GM21423 (cell line): ENCODE results near the gene PMEPA1.

Experiments used
- ATAC-seq: cut with Tn5 transposase; IDR thresholded peaks from one replicate; pipeline ENCODE4 v1.9.1; 2021; ENCODE audit warnings: mild to moderate bottlenecking, moderate library complexity; ENCODE audit not compliant: unreplicated experiment

Gene PMEPA1

DNA sequence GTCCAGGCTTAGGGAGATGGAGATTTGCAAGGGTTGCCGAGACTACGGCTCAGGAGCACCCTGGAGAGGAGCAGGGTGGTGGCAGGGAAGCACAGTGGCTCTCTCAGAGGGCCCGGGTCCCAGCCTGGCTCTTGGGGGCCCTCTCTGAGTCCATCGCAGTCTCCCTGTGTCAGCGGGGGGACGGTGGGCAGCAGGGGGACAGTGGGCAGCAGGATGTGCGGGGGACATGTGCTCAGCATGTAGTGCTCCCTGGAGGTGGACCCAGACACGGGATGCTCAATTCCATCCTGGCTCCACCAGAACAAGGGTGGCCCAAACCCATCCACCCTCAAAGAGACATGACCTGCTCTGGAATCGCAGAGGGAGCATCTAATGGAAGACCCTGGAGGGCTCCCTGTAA, 46.6 kb downstream of the PMEPA1 start:
- no peak for ATAC-seq

DNA sequence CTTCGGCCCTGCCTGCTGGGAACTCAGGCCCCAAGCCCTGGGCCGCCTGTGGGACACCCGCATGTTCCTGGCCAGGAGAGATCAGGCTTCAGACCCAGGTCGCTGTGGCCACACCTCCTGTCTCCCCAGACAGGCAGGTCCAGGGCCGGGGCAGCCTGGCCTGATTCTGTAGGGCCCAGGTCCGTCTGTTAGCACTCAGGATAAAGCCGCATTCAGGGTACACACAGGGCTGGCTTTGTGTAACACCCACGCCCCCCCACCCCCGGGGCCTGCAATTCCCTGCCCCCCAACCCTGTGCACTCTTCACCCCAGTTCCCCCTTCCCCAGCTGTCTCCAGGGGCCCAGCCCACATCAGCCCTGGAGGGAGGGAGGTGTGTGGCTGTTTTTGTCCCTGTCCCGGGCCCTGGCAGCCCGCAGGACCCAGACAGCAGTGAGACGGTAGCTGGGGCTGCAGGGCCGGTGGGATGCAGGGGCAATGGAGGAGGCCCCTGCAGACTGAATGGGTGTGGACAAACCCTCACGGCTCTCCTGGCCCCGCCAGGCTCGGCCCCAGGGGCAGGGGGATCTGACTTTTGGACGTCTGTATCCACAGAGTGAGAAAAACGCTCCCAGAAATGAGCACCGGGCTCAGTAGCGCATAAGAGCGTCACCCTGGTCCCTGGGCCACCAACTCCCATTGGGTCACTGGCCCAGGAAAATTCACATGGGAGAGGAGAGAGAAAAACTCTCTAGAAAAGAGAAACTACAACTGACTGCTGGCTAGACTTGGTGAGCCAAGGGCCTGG, 47.2 kb downstream of the PMEPA1 start:
- ATAC-seq, result no peak

GRCh38 chr20:57661746-57662455, 47.9 kb downstream of the PMEPA1 start:
- no peak for ATAC-seq

DNA sequence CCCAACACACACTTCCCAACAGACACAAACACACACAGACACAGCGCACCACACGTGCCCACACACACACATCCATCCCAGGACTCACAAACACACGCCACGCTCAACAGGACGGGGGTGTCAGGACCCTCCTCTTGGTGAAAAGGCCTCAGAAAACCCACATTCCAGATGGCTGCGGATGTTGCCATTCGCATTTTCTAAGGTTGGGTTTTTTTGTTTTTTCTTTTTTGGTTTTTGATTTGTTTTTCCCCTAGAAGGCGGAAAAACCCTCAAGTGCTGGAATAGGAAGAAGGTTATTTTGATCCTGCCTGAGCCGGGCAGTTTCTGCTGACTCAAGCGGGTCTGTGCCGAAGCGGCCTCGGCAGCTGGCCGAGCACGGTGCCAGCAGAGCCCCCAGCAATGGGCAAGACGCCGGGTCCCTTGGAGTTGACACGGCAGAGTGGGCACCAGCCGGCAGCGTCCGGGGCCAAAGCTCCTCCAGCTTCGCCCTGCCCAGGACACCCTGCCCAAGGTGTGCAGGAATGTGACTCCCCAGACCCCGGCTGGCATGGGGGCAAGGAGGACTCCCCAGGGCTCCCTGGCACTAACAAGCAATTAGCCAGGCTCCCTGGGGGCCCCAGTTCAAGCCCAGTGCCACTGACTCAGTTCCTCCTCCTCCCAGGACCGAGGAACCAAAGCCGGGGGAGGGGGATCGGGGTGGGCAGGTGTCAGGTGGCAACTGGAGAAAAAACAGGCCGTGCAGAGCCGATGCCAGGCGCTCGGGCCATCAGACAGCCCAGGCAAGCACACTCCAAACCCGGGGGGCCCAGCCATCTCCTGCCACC, 48.7 kb downstream of the PMEPA1 start:
- ATAC-seq, result no peak

- no peak for ATAC-seq
Measured at GRCh38 chr20:57660181-57660921, 49.5 kb downstream of the PMEPA1 start.

- no peak for ATAC-seq
Measured at GRCh38 chr20:57659517-57660180, 50.2 kb downstream of the PMEPA1 start.

DNA sequence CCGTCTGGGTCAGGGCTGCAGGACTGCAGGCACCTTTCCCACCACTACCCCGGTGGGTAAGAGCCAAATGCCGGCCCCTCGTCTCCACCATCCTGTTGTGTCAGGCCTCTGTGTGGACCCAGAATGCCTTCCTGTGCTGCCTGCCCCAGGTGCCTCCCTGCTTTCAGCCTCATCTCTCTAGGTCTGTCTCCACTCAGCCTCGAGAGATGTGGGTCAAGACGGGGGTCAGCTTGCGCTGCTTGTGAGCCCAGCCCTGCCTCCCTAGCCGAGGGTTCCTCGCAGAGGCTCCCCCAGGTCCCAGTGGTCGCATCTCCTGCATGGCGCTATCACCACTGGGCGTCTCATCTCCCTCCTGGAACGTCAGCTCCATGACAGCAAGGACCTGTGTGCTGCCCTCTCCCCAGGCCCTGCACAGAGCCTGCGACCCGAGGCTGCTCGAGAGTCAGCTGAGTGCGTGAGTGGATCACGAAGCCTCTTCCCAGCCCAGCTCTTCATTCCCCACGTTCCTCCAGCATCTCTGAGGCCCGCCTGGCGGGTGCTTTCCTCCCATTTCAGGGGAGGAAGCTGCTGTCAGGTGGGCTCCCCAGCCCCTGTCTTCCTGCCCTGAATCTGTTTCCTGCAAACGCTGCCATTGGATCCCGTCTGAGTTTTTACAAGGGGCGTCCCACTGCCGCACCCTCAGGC, 50.8 kb downstream of the PMEPA1 start:
- ATAC-seq, result no peak

- no peak for ATAC-seq
Measured at GRCh38 chr20:57658447-57658832, 51.4 kb downstream of the PMEPA1 start.

DNA sequence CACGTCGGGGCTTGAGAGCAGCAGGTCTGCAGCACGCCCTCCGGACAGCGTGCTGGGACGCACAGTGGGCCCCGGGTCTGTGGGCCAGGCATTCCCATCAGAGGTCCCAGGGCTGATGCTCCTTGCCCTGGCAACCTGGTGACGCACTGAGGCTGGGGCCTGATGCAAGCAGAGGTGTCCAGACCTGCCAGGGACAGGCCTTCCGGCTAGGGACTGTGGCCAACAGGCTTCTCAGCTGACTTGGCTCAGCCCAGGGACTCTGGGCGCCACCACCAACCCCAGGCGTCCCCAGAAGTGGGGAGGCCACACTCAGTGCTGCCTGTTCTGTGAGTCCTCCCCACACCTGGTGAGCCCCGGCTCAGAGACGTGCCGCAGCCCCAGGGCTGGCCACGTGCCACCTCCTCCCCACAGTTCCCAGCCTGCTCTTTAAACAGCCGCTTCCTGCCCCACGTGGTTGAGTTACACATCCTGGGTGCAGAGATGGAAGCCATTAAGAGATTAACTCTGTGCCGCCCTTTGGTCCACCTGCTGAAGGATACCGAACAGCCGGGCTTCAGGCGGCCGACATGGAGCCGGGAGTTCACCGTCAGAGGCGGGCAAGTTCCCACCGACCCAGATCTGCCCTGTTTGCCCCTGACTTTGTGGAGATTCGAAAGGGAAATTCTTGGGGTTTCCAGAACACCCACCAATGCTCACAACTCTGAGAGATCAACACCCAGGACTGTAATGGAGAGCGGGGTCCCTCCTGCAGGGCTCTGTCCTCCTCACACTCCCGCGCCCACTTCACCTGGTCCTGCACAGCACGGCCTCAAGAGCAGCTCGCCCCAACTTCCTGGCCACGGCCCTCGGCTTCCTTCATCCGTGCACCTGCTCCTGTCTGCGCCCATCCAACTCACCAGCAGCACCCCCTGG, 52.0 kb downstream of the PMEPA1 start:
- no peak for ATAC-seq

- ATAC-seq, result no peak
Measured at GRCh38 chr20:57656821-57657534, 52.8 kb downstream of the PMEPA1 start.

GRCh38 chr20:57656252-57656820, 53.5 kb downstream of the PMEPA1 start:
- ATAC-seq, result no peak

GRCh38 chr20:57655809-57656155, 54.0 kb downstream of the PMEPA1 start:
- no peak for ATAC-seq

DNA sequence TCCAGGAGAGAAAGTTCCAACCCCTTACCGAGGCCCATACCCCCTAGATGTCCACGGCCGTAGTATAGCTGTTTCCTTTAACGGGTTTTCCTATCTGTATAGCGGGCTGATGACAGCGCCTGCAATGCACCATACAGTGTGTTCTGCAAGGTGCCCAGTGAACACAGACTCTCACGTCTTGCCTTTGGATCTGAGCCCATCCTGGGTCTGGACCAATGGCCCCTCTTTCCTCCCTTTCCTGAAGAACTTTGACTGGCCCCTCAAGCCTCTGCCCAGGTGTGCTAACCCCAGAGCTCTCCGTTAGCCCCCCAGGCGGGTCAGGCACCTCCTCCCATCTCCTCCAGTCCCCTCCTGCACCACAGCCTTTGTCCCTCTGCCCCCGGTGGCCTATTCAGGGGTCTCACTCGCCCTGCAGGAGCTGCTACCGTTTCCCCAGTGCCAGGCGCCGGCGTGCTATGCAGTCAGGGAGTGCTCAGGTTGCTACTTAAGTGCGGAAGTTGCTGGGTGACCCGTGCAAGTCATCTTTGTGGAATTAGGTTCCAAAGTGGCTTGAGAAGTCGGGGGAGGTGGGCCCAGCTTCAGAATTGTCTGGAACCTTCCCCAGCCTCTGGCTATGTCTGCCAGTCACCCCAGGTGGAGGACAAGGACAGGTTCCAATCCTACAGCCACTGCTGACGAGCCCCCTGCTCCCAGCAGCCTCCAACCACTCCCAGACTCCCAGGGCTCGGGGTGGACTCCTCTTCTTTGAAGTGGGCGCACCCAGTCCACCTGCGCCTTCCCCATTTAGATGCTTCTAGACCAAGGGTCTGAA, 54.6 kb downstream of the PMEPA1 start:
- ATAC-seq, result no peak

DNA sequence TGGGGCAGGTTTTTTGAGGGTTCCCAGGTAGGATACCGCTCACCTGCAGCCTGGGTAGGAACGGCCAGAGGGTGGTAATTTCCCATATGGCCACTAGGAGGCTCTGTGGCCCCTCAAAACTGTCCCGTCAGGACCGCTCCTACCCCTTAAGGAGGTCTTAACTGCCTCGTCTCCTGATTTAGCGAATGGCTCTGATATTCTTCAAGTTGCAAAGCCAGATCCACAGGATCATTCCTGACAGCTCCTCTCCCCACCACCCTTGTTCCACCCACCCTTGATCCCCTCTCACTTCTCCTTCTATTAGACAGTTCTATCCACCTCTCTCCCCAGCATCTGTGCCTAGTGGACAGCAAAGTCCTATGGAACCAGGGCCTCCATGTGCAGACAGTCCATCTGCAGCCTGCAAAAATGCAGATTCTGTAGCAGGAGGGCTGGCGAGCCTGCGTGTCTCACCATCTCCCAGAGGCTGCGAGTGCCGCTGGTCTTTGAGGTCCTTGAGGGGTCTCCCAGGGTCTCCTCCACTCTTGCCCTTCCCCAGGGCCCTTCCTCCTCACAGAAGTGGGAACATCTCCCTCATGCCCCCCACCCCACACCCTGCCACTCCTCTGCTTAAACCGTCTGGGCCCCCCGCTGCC, 55.3 kb downstream of the PMEPA1 start:
- ATAC-seq, result peak; percentile 76

- ATAC-seq, result no peak
Measured at GRCh38 chr20:57653910-57654309, 55.9 kb downstream of the PMEPA1 start.

- no peak for ATAC-seq
Measured at GRCh38 chr20:57653546-57653900, 56.3 kb downstream of the PMEPA1 start.
